Endothelial cell of umbilical vein (primary cell): Measurements from ENCODE around the gene NLGN1. TPM values are rescaled to one million over a fixed set of nuclear protein-coding genes. Genes with fewer than 3 reads are reported as not detected.

Source experiments
- BruUV-seq: library from RNA; stranded (reverse); fragments of 400-500 nt; replicated peaks from 2 replicates; lab custom pipeline; 2021; lab: Mats Ljungman, UMichigan
- CTCF ChIA-PET: fragments of 300-600, 350-600 bp; sonication (Branson Sonifier 250); formaldehyde crosslinking; loops from one replicate; lab custom pipeline; 2021; ENCODE audit warnings: antibody characterized with exemption, inconsistent platforms; lab: Charles Lee
- POLR2A ChIA-PET: fragments of 300-600, 350-600 bp; sonication (Branson Sonifier 250); formaldehyde crosslinking; loops from one replicate; lab custom pipeline; 2021; ENCODE audit warnings: antibody characterized with exemption, inconsistent platforms; lab: Charles Lee
- DNase-seq: peaks from one replicate; pipeline ENCODE4 v3.0.0-alpha.2; 2011; ENCODE audit warnings: low read depth, low spot score
- FAIRE-seq: peaks from 2 replicates; lab custom pipeline; 2011; peaks lifted over from hg19 to GRCh38; lab: Jason Lieb, UNC
- H2AFZ ChIP-seq: 2 replicates; pipeline ENCODE4 v1.6.0; 2012; ENCODE audit warnings: low read depth, low read length, control low read depth, inconsistent platforms
- H3K27ac ChIP-seq: 2 replicates; pipeline ENCODE4 v1.5.1; 2011; ENCODE audit warnings: low read depth, mild to moderate bottlenecking, control low read depth, low read length, moderate library complexity; ENCODE audit not compliant: insufficient read depth
- H3K27me3 ChIP-seq, 2 experiments: 2 replicates each; pipeline versions ENCODE4 v1.6.0 to v1.6.1; 2011; ENCODE audit warnings: low read length in 2 of 2, mixed read lengths in 1 of 2; ENCODE audit not compliant: control insufficient read depth in 2 of 2, insufficient read depth in 2 of 2
- H3K36me3 ChIP-seq, 2 experiments: 2 replicates in 1 of 2; 3 replicates in 1 of 2; pipeline ENCODE4 v1.5.1; 2011; ENCODE audit warnings: low read length in 2 of 2, mild to moderate bottlenecking in 1 of 2, moderate library complexity in 1 of 2; ENCODE audit not compliant: control insufficient read depth in 2 of 2, insufficient read depth in 2 of 2; ENCODE audit errors: extremely low read depth in 1 of 2
- H3K4me1 ChIP-seq: 3 replicates; pipeline ENCODE4 v1.5.1; 2011; ENCODE audit warnings: mild to moderate bottlenecking, low read length; ENCODE audit not compliant: control insufficient read depth, insufficient read depth; ENCODE audit errors: extremely low read depth
- H3K4me2 ChIP-seq: 2 replicates; pipeline ENCODE4 v1.6.1; 2011; ENCODE audit warnings: low read length, control low read depth, mixed read lengths; ENCODE audit not compliant: insufficient read depth
- H3K4me3 ChIP-seq, 3 experiments: fragments of 200-600 bp in 1 of 3; sonication (generic), shearing (Covaris generic) in 1 of 3; replicated peaks in 1 of 3; 2 replicates each; pipeline ENCODE4 v1.5.1; 2011 to 2016; ENCODE audit warnings: control low read depth in 3 of 3, low read length in 3 of 3, mild to moderate bottlenecking in 2 of 3, inconsistent platforms in 1 of 3, low read depth in 1 of 3, moderate library complexity in 1 of 3; ENCODE audit not compliant: insufficient read depth in 1 of 3
- H3K79me2 ChIP-seq: 2 replicates; pipeline ENCODE4 v1.6.0; 2012; ENCODE audit warnings: low read length, inconsistent platforms; ENCODE audit not compliant: control insufficient read depth, insufficient read depth
- H3K9ac ChIP-seq: replicated peaks from 2 replicates; pipeline ENCODE3; 2011; ENCODE audit warnings: low read length, control low read depth; ENCODE audit not compliant: insufficient read depth; ENCODE audit errors: extremely low read depth
- H3K9me1 ChIP-seq: replicated peaks from 3 replicates; pipeline ENCODE4 v1.6.0; 2011; ENCODE audit warnings: mild to moderate bottlenecking, low read length; ENCODE audit not compliant: control insufficient read depth, insufficient read depth; ENCODE audit errors: extremely low read depth
- H3K9me3 ChIP-seq: replicated peaks from 2 replicates; pipeline ENCODE4 v1.5.1; 2012; ENCODE audit warnings: low read length, inconsistent platforms; ENCODE audit not compliant: control insufficient read depth, insufficient read depth
- H4K20me1 ChIP-seq: replicated peaks from 2 replicates; pipeline ENCODE3; 2011; ENCODE audit warnings: mild to moderate bottlenecking, low read length; ENCODE audit not compliant: control insufficient read depth, insufficient read depth; ENCODE audit errors: extremely low read depth
- CTCF ChIP-seq, 2 donors: IDR thresholded peaks; 1 replicate in 1 of 2; 2 replicates in 1 of 2; pipeline ENCODE4 v1.5.1; 2011; ENCODE audit warnings: low read length in 2 of 2, mild to moderate bottlenecking in 2 of 2, moderate library complexity in 2 of 2, control low read depth in 1 of 2, inconsistent platforms in 1 of 2, low read depth in 1 of 2; ENCODE audit not compliant: insufficient read depth in 1 of 2; ENCODE audit errors: extremely low read depth in 1 of 2
- EZH2 ChIP-seq: IDR thresholded peaks from 2 replicates; pipeline ENCODE4 v1.6.1; 2012; ENCODE audit warnings: borderline replicate concordance, low read depth, mild to moderate bottlenecking, moderate library complexity, low read length, inconsistent platforms; ENCODE audit not compliant: severe bottlenecking
- FOS ChIP-seq: IDR thresholded peaks from 2 replicates; pipeline ENCODE4 v1.6.1; 2011; ENCODE audit warnings: mild to moderate bottlenecking, low read length, moderate library complexity, borderline replicate concordance; ENCODE audit not compliant: insufficient read depth
- GATA2 ChIP-seq: IDR thresholded peaks from 2 replicates; pipeline ENCODE4 v1.7.0; 2011; ENCODE audit warnings: low read depth, mild to moderate bottlenecking, moderate library complexity, mixed read lengths, low read length; ENCODE audit not compliant: insufficient read length, insufficient read depth
- JUN ChIP-seq: IDR thresholded peaks from 2 replicates; pipeline ENCODE4 v1.6.1; 2011; ENCODE audit warnings: borderline replicate concordance, low read depth; ENCODE audit not compliant: insufficient read length, insufficient read depth
- MAX ChIP-seq: IDR thresholded peaks from 2 replicates; pipeline ENCODE4 v1.6.1; 2011; ENCODE audit not compliant: insufficient read depth, insufficient read length
- MYC ChIP-seq: IDR thresholded peaks from one replicate; pipeline ENCODE4 v1.6.1; 2011; ENCODE audit warnings: mild to moderate bottlenecking, low read depth, low read length
- POLR2A ChIP-seq: IDR thresholded peaks from 2 replicates; pipeline ENCODE4 v1.6.1; 2012; ENCODE audit warnings: low read depth, mild to moderate bottlenecking, control low read depth, low read length
- POLR2AphosphoS5 ChIP-seq: IDR thresholded peaks from 2 replicates; pipeline ENCODE4 v1.6.1; 2012; ENCODE audit warnings: low read depth, mild to moderate bottlenecking, control low read depth, low read length, moderate library complexity; ENCODE audit not compliant: insufficient read depth
- dilution Hi-C: fragments of 300-500 bp; cut with MboI; formaldehyde crosslinking; loops from one replicate; pipeline ENCODE4 v1.15.0; 2019; ENCODE audit warnings: low sequenced_read_pairs; ENCODE audit not compliant: extremely low pct_ligation_motif_present
- intact Hi-C: fragments of 100-400 bp; cut with micrococcal nuclease; formaldehyde crosslinking; loops from one replicate; pipeline ENCODE4 v1.10.0; 2022
- polyA plus RNA-seq, 4 experiments: library from polyadenylated mRNA; depleted of rRNA in 3 of 4; stranded (reverse) in 3 of 4; unstranded in 1 of 4; fragments of >200 nt; gene quantifications; 2 replicates each; pipeline versions ENCODE4 v1.2.1 to v1.2.3, GENCODE V29; 2011 to 2012; ENCODE audit warnings: missing spikeins in 1 of 4
- total RNA-seq: library from RNA; stranded (reverse); gene quantifications from 2 replicates; pipeline ENCODE4 v1.2.3, GENCODE V29; 2021

NLGN1 gene
- total and polyA plus RNA-seq, 2 donors (not counting 3 experiments of a cell fraction or from before 2014, with no cell fraction given): 7.9 to 16.3 TPM

DNA sequence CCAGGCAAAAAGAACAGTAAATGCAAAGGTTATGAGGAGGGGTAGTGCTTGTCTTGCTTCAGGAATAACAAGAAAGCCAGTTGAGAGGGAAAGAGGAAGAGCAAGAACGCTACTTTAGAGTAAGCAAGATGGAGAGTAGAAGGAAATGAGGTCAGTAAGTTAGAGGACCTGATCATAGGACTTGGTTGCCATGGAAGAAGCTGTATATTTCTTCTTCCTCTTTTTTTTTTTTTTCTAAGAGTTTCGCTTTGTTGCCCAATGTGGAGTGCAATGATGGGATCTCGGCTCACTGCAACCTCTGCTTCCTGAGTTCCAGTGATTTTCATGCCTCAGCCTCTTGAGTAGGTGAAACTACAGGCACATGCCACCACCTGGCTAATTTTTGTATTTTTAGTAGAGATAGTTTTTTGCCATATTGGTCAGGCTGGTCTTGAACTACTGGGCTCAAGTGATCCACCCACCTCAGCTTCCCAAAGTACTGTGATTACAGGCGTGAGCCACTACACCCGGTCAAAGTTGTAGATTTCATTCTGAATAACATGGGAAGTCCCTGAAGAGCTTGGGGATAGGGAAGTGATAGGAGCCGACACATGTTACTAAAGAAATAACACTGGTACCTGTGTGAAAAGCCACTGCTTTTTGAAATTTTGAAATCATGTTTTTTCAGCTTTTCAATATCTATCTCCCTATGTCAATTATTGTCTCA, 933.7 kb downstream of the NLGN1 start:
- no peaks in the 10 kb centered on the region for H3K79me2 ChIP-seq
- H3K36me3 ChIP-seq: no peaks in the 10 kb centered on the region
- H3K27me3 ChIP-seq: no peaks in the 10 kb centered on the region
- intact Hi-C loops: no loop called here
- no peaks in the 10 kb centered on the region for H3K4me1 ChIP-seq
- TF ChIP-seq POLR2AphosphoS5 (no peak), CTCF (IDR thresholded peaks at IDR 0.05; ENCODE audit: extremely low read depth in 1 of 2, insufficient read depth in 1 of 2, low read depth in 1 of 2, low read length in 2 of 2) (no peak), JUN (no peak), FOS (no peak), GATA2 (no peak), EZH2 (no peak), MAX (no peak), MYC (no peak), POLR2A (no peak)
- H3K9me3 ChIP-seq: no peaks in the 10 kb centered on the region
- BruUV-seq: no TSS peak
- POLR2A ChIA-PET: no interaction called here
- no peak overlapping the region for H3K4me3 ChIP-seq
- DNase-seq (no peak), FAIRE-seq (no peak)
- CTCF ChIA-PET: no interaction called here
- H3K9ac ChIP-seq: no peak overlapping the region
- no peaks in the 10 kb centered on the region for H4K20me1 ChIP-seq
- dilution Hi-C loops: no loop called here
- no peak overlapping the region for H3K4me2 ChIP-seq
- H3K9me1 ChIP-seq: no peaks in the 10 kb centered on the region
- no peak overlapping the region for H2AFZ ChIP-seq
- no peak overlapping the region for H3K27ac ChIP-seq
